GM12891 (cell line): ENCODE results near the gene SMIM24.
"Not testable (repeated sequence)": the region's sequence is repeated elsewhere in the genome, so short reads cannot be mapped to it uniquely, and the experiment has no call there.

Source experiments
- DNase-seq: peaks from one replicate; pipeline ENCODE4 v3.0.0; 2011; ENCODE audit warnings: low spot score; ENCODE audit not compliant: insufficient read length
- FAIRE-seq: peaks from 2 replicates; lab custom pipeline; 2011; peaks lifted over from hg19 to GRCh38; lab: Jason Lieb, UNC
- PAX5 ChIP-seq: IDR thresholded peaks from 2 replicates; pipeline ENCODE4 v1.6.1; 2011; ENCODE audit warnings: low read length, moderate library complexity, mild to moderate bottlenecking; ENCODE audit not compliant: insufficient read depth, severe bottlenecking
- POLR2A ChIP-seq: IDR thresholded peaks from 2 replicates; pipeline ENCODE4 v1.6.1; 2011; ENCODE audit warnings: low read depth, low read length, control low read depth
- POLR2AphosphoS5 ChIP-seq: IDR thresholded peaks from 2 replicates; pipeline ENCODE4 v1.6.1; 2011; ENCODE audit warnings: low read depth, low read length, control low read depth
- POU2F2 ChIP-seq: IDR thresholded peaks from 2 replicates; pipeline ENCODE4 v1.6.1; 2011; ENCODE audit warnings: low read depth, mild to moderate bottlenecking, control low read depth, low read length, moderate library complexity
- SPI1 ChIP-seq: IDR thresholded peaks from 2 replicates; pipeline ENCODE4 v1.6.1; 2011; ENCODE audit warnings: low read depth, low read length, control low read depth
- TAF1 ChIP-seq: IDR thresholded peaks from 2 replicates; pipeline ENCODE4 v1.6.1; 2011; ENCODE audit warnings: low read depth, low read length, control low read depth

SMIM24 gene

DNA sequence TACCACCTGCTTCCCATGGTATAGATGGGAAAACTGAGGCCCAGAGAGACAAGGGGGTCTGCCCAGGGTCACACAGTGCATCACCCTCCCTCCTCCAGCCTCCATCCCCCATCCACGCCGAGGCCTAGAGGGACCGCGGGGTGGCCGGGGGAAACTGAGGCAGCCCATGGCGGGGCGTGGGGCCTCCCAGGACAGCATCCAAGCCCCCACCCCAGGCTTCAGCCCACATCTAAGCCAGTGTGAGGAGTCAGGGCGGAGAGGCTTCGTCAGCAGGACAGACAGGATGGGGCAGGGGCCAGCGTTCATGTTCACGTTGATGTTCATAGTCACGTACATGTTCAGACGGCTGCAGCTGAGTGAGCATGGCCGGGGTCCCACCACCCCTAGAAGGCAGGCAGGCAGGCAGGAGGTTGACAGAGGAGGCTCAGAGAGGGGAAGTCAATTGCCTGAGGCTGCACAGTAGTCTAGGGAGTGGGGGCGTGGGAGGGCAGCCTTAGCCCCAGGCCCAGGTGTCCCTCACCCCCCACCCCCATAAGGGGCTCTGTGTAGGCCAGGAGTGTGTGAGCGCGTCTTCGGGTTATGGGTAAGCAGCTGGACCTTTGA is 23.3 kb downstream of the SMIM24 start:
- TF ChIP-seq PAX5, result no peak
- no peak for TF ChIP-seq POU2F2
- no peak for TF ChIP-seq POLR2A
- no peak for TF ChIP-seq POLR2AphosphoS5
- TF ChIP-seq SPI1, result no peak
- DNase-seq, result no peak
- FAIRE-seq, result no peak

DNA sequence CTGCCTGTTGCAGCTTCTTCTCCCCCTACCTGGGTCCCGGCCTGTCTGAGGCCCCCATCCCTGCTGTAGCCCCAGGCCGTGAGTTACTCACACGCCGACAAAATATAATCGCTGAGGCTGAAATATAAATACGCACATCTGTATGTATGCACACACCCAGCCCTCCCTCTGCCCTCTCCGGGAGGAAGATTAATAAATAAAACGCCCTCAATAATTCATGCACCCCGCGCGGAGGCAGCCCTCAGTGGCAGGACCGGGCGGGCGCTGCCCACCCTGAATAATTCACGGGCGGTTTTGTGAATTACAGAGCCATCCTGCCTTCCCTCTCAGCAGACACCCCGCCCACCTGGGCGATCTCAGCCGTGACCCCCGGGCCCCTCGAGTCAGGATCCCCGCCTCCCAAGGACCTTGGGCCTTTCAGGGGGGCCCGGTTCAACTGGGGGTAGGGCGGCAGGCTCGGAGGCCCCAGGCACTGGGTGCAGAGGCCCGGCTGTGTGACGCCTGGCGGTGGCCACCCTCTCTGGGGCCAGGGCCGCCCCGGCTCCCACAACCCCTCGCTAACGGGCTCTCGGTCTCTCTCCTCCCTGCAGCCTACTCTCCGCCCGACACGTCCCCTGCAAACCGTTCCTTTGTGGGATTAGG is 24.2 kb downstream of the SMIM24 start:
- DNase-seq (no peak), FAIRE-seq (no peak)
- no peak for TF ChIP-seq SPI1

DNA sequence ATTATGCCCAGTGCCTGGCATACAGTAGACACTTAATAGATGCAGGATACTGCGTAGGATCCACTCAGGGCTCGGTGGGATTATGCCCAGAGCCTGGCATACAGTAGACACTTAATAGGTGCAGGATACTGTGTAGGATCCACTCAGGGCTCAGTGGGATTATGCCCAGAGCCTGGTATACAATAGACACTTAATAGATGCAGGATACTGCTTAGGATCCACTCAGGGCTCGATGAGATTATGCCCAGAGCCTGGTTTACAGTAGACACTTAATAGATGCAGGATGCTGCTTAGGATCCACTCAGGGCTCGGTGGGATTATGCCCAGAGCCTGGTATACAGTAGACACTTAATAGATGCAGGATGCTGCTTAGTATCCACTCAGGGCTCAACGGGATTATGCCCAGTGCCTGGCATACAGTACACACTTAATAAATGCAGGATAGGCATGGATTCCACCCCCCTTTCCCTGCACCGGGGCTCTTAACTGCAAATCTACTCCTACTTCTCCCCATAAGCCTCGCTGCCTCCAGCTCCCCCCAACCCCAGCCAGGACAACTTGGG is 24.9 kb downstream of the SMIM24 start:
- DNase-seq, result no peak
- no peak for TF ChIP-seq POLR2A
- TF ChIP-seq POLR2AphosphoS5, result no peak
- TF ChIP-seq PAX5, result no peak
- TF ChIP-seq TAF1, result no peak
- TF ChIP-seq POU2F2, result no peak
- no peak for TF ChIP-seq SPI1
- FAIRE-seq, result no peak

GRCh38 chr19:3454656-3455392 is 25.5 kb downstream of the SMIM24 start:
- TF ChIP-seq SPI1, result no peak
- no peak for TF ChIP-seq TAF1
- TF ChIP-seq POLR2A, result no peak
- TF ChIP-seq POU2F2, result no peak
- TF ChIP-seq POLR2AphosphoS5, result no peak
- TF ChIP-seq PAX5, result no peak
- no peak for DNase-seq
- no peak for FAIRE-seq

DNA sequence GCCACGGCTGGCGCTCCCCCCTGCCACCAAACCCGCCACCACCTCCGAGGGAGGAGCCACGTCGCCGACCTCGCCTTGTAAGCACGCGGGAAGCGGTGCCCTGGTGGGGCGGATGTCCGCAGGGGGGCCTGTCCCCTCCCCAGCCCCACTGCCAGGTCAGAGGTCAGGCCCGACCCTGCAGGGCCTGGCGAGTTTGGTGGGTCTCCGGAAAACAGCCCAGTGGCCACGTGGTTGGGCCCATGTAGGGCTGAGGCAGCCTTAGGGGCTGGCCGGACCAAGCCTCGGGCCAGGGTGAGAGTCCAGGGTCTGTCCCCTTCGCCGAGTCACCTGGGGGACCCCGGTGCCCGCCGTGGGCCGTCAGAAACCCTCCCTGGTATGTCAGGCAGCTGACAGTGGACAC is 26.5 kb downstream of the SMIM24 start:
- no peak for TF ChIP-seq POLR2AphosphoS5
- no peak for TF ChIP-seq TAF1
- no peak for TF ChIP-seq POLR2A
- TF ChIP-seq SPI1, result no peak
- no peak for TF ChIP-seq PAX5
- no peak for TF ChIP-seq POU2F2
- FAIRE-seq (no peak), DNase-seq (no peak)

GRCh38 chr19:3452942-3453214 is 27.4 kb downstream of the SMIM24 start:
- not testable (repeated sequence) for FAIRE-seq, DNase-seq

DNA sequence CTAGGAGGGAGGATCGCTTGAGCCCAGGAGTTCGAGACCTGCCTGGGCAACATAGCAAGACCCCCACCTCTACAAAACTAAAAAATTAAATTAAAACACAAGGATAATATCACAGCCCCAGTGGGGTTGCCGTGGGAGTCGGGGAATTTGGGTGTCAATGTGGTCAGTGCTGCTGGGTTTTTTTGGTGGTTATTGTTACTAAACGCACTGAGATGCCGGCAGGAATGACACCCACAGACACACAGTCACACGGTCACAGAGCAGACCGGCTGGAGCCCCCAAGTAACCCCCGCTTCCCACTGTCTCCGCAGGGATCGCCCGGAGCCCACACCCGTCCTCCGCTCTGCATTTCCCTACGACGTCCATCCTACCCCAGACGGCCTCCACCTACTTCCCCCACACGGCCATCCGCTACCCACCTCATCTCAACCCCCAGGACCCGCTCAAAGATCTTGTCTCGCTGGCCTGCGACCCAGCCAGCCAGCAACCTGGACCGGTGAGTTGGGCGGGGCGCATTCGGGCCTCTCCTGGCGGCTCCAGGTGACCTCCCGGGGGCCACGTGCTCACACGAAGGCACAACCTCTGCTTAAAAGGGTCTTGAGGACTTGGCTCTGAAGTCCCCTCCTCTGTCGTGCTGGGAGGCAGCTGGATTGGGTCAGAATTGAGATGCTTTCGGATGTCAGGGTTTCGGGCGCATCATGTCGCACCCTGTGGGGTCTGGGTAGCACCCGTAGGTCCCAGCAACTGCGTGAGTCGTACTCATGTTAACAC is 28.0 kb downstream of the SMIM24 start:
- TF ChIP-seq POLR2AphosphoS5 (no peak), POU2F2 (no peak), POLR2A (no peak), TAF1 (no peak), PAX5 (no peak), SPI1 (no peak)

DNA sequence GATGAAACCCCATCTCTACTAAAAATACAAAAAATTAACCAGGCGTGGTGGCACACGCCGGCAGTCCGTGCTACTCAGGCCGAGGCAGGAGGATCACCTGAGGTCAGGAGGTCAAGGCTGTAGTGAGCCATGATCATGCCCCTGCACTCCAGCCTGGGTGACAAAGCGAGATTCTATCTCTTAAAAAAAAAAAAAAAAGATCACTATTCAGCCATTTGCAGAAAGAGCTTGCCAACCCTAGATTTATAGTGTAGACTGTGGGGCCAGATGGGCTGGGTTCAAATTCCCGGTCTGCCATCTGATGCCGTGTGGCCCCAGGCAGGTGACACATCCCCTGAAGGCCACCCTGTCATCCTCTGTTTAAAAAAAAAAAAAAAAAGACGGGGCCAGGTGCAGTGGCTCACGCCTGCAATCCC is 28.9 kb downstream of the SMIM24 start:
- DNase-seq (no peak), FAIRE-seq (no peak)

More for the DNA sequence above, 28.0 kb downstream of the SMIM24 start:
- DNase-seq (no peak), FAIRE-seq (no peak)

DNA sequence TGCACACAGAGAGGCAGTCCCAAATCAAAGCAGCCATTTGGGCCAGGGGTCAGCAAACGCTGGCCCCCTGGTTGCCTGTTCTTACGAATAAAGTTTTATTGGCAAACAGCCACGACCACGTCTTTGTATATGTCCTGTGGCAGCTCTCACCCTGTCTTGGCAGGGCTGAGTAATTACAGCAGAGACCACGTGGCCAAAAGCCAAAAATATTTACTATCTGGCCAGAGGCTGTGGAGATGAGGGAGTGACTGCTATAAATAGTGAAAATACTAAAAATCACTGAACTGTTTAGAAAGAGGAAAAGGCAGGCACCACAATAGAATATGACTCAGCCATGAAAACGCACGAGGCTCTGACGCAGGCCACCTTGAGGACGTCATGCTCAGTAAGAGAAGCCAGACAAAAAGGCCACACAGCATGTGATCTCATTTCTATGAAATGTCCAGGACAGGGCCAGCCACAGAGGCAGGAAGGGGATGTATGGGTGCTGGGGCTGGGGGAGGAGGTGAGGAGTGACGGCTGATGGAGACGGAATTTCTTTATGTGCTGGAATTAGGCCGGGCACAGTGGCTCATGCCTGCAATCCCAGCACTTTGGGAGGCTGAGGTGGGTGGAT is 29.4 kb downstream of the SMIM24 start:
- TF ChIP-seq POU2F2 (no peak), POLR2A (no peak), POLR2AphosphoS5 (no peak), TAF1 (no peak), SPI1 (no peak)

More for the DNA sequence above, 28.9 kb downstream of the SMIM24 start:
- TF ChIP-seq POLR2A (no peak), POU2F2 (no peak), SPI1 (no peak), PAX5 (no peak), TAF1 (no peak), POLR2AphosphoS5 (no peak)

More for the DNA sequence above, 29.4 kb downstream of the SMIM24 start:
- FAIRE-seq (no peak), DNase-seq (no peak)
